Suprapubic skin (tissue), 4 donors: ENCODE data around the gene PLXNA2. TPM values are rescaled to one million over a fixed set of nuclear protein-coding genes. Genes with fewer than 3 reads are reported as not detected.

ENCODE experiments used
- DNase-seq, 2 donors: peaks; one replicate each; pipeline ENCODE4 v3.0.0-alpha.2; 2019; ENCODE audit warnings: low spot score in 2 of 2
- H3K27ac ChIP-seq: fragments of 200-600 bp; sonication (generic); one replicate; pipeline ENCODE4 v1.5.1; 2019
- H3K27me3 ChIP-seq: fragments of 200-600 bp; sonication (generic); one replicate; pipeline ENCODE4 v1.5.1; 2019
- H3K36me3 ChIP-seq: fragments of 200-600 bp; sonication (generic); one replicate; pipeline ENCODE4 v1.5.1; 2019
- H3K4me1 ChIP-seq: fragments of 200-600 bp; sonication (generic); one replicate; pipeline ENCODE4 v1.5.1; 2019
- H3K4me3 ChIP-seq: fragments of 200-600 bp; sonication (generic); one replicate; pipeline ENCODE4 v1.5.1; 2019; ENCODE audit warnings: mild to moderate bottlenecking
- H3K9me3 ChIP-seq: fragments of 200-600 bp; sonication (generic); one replicate; pipeline ENCODE4 v1.5.1; 2019
- EP300 ChIP-seq: sonication (generic); formaldehyde crosslinking; IDR thresholded peaks from one replicate; pipeline ENCODE4 v1.6.1; 2017; ENCODE audit warnings: antibody characterized with exemption
- POLR2A ChIP-seq, 2 donors: fragments of 450-650 bp; IDR thresholded peaks; one replicate each; pipeline ENCODE4 v1.6.1; 2017; ENCODE audit warnings: antibody characterized with exemption in 2 of 2, mild to moderate bottlenecking in 2 of 2, moderate library complexity in 2 of 2
- POLR2AphosphoS5 ChIP-seq, 3 donors: sonication (generic); formaldehyde crosslinking; IDR thresholded peaks; one replicate each; pipeline ENCODE4 v1.6.1; 2017; ENCODE audit warnings: antibody characterized with exemption in 3 of 3
- WGBS: methylation state at CpG from one replicate; pipeline ENCODE4 v1.1.5; 2018; 5-methylcytosine and 5-hydroxymethylcytosine counted together
- total RNA-seq, 4 donors: library from RNA; depleted of rRNA; stranded (reverse); fragments of >200 nt; gene quantifications; one replicate each; pipeline ENCODE4 v1.1.0, GENCODE V29; 2016
- TF ChIP-seq, protein P1 (sequence below), 2 donors: fragments of 200-600 bp in 1 of 2; fragments of 450-650 bp in 1 of 2; sonication (generic) in 1 of 2; IDR thresholded peaks; one replicate each; pipeline ENCODE4 v1.5.1; 2016 to 2019; ENCODE audit warnings: antibody characterized with exemption in 2 of 2, mild to moderate bottlenecking in 1 of 2, moderate library complexity in 1 of 2

PLXNA2 gene
- total RNA-seq, 4 donors from 2014 or later = 35.3 to 53.9 (median 45.7) TPM

DNA sequence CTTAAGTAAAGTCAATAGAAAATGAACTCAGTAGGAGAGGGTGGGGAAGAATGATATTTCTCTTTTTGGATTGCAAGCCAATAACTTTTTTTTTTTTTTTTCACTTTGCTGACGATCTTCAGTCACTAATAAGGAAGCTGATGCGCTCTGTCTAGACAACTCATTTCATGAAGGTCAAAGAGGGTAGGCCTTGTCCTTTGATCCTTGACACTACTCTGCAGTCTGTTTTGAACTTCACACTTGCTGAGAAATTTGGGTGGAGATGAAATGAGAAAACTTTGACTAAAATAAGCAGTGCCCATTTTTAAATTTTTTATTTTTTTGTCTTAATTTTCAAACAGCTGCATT is 20.9 kb upstream of the PLXNA2 start:
- no peak for DNase-seq
- whole genome bisulfite sequencing = 54% methylated on average over 2 of the region's 2 CpGs
- no peak overlapping the region for H3K4me3 ChIP-seq
- peak overlapping the region; percentile 66 for H3K27ac ChIP-seq
- H3K36me3 ChIP-seq = no peaks in the 10 kb centered on the region
- H3K9me3 ChIP-seq = no peaks in the 10 kb centered on the region
- TF ChIP-seq EP300 (no peak), POLR2A (IDR thresholded peaks at IDR 0.05) (no peak), POLR2AphosphoS5 (IDR thresholded peaks at IDR 0.05) (no peak)
- TF ChIP-seq, protein P1, sequence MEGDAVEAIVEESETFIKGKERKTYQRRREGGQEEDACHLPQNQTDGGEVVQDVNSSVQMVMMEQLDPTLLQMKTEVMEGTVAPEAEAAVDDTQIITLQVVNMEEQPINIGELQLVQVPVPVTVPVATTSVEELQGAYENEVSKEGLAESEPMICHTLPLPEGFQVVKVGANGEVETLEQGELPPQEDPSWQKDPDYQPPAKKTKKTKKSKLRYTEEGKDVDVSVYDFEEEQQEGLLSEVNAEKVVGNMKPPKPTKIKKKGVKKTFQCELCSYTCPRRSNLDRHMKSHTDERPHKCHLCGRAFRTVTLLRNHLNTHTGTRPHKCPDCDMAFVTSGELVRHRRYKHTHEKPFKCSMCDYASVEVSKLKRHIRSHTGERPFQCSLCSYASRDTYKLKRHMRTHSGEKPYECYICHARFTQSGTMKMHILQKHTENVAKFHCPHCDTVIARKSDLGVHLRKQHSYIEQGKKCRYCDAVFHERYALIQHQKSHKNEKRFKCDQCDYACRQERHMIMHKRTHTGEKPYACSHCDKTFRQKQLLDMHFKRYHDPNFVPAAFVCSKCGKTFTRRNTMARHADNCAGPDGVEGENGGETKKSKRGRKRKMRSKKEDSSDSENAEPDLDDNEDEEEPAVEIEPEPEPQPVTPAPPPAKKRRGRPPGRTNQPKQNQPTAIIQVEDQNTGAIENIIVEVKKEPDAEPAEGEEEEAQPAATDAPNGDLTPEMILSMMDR (IDR thresholded peaks at IDR 0.05) = no peak
- peaks cover 17% of the 10 kb centered on the region for H3K4me1 ChIP-seq
- H3K27me3 ChIP-seq = peaks cover 20% of the 10 kb centered on the region

DNA sequence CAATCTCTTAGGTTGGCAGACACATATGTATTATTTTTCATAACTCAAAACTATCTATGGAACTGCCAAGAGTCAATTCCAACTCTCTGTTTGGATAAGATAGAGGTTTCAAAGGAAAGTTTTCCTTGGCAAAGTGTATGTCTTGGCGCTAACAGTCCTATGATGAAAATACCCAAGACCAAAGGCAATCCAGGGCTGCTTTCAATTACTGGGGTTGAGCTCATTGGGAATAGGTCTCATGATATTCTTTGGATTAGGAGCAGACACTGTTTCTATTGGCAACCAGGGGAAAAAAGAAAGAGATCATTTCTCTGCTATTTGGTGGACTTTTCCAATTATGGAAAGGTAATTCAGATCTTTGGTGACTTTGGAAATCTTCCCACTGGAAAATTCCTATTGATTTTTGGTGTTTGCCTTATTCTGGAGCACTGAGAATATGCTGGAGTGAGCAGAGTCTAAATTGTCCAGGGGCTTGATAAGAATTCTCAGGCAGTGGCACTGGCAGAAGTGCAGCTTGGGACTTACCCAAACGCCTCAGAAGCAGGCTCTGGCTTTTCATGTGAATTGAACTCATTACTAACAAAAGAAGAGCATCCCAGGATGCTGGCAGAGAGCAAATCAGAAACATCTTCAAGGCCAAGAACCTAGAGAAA is 20.4 kb upstream of the PLXNA2 start:
- no peak for DNase-seq
- 43% methylated on average over 2 of the region's 2 CpGs for WGBS
- no peak overlapping the region for H3K4me3 ChIP-seq
- TF ChIP-seq EP300 (no peak), POLR2AphosphoS5 (IDR thresholded peaks at IDR 0.05) (no peak), POLR2A (IDR thresholded peaks at IDR 0.05) (no peak)
- TF ChIP-seq, protein P1 (IDR thresholded peaks at IDR 0.05) = no peak
- peak overlapping the region; percentile 66 for H3K27ac ChIP-seq
- H3K9me3 ChIP-seq = no peaks in the 10 kb centered on the region
- no peaks in the 10 kb centered on the region for H3K36me3 ChIP-seq
- peaks cover 17% of the 10 kb centered on the region for H3K4me1 ChIP-seq
- peaks cover 16% of the 10 kb centered on the region for H3K27me3 ChIP-seq

DNA sequence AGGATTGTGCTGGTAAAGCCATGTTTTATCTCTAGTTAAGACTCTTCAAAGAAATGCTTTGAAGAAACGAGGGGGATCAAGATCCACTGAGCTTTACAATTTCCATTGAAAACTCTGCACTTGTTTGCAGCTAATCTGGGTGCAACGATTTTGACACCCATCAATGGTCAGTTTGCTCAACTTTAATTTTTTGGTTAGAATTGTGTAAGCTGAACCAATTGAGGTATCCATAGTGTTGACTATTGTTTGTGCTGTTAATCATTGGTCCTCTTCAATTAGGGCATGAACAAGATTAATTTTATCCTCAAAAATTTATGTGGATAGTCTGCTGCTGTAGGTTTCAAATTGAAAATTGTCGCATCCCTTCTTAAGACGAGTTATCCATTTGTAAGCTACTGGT is 17.7 kb upstream of the PLXNA2 start:
- H3K27me3 ChIP-seq = peaks cover 3% of the 10 kb centered on the region
- DNase-seq = no peak
- no peak overlapping the region for H3K27ac ChIP-seq
- no peaks in the 10 kb centered on the region for H3K36me3 ChIP-seq
- H3K9me3 ChIP-seq = no peaks in the 10 kb centered on the region
- 87% methylated on average over 4 of the region's 4 CpGs for WGBS
- H3K4me1 ChIP-seq = peaks cover 10% of the 10 kb centered on the region
- TF ChIP-seq, protein P1 (IDR thresholded peaks at IDR 0.05) = no peak
- TF ChIP-seq POLR2AphosphoS5 (IDR thresholded peaks at IDR 0.05) = no peak
- TF ChIP-seq EP300 = no peak
- no peak for TF ChIP-seq POLR2A (IDR thresholded peaks at IDR 0.05)
- H3K4me3 ChIP-seq = no peak overlapping the region

DNA sequence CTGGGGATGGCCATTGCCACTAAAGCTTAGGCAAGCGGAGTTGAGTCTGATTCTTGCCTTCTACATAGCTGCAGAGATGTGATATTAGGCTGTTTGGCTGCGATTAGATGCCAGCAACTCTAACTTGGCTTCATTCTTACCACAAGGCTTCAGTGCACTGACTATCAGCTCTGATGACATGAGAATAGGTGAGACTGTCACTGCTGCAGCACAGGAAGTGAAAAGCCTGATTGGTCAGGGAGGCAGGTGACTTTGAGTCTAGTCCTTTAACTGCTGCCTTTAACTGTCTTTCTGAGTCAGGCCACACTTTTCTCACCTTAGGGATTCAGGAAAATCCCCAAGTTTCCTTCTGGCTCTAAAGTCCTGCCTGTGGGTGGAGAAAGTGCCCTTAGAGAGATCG is 14.1 kb upstream of the PLXNA2 start:
- Histone ChIP-seq H3K4me1 (no peaks in the 10 kb centered on the region), H3K27ac (no peak overlapping the region), H3K27me3 (no peaks in the 10 kb centered on the region), H3K9me3 (no peaks in the 10 kb centered on the region), H3K36me3 (no peaks in the 10 kb centered on the region), H3K4me3 (no peak overlapping the region)
- DNase-seq = no peak
- TF ChIP-seq POLR2AphosphoS5 (IDR thresholded peaks at IDR 0.05) (no peak), EP300 (no peak), POLR2A (IDR thresholded peaks at IDR 0.05) (no peak)
- TF ChIP-seq, protein P1 (IDR thresholded peaks at IDR 0.05) = no peak
- 80% methylated on average over 3 of the region's 3 CpGs for WGBS

DNA sequence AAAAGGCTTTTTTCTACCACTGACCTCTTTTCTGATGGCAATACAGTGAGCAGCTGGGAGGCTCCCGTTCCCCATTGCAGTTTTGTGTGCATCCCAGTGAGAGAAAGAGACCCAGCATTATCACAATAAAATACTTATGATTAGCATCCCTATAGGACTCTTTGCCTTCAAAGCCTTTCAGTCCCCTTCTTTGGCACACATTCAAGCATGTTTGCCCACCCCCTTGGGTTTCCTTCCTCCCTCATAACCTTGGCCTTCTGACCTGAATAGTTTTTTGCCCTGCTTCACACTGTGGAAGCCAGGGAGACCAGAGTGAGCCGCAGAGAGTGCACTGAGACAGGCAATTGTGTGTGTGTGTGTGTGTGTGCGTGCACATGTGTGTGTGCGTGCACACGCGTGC is 13.2 kb upstream of the PLXNA2 start:
- peaks cover 3% of the 10 kb centered on the region for H3K4me1 ChIP-seq
- 76% methylated on average over 6 of the region's 6 CpGs for WGBS

More for the DNA sequence above, 13.2 kb upstream of the PLXNA2 start:
- Histone ChIP-seq H3K27me3 (no peaks in the 10 kb centered on the region), H3K9me3 (no peaks in the 10 kb centered on the region), H3K4me3 (no peak overlapping the region), H3K36me3 (no peaks in the 10 kb centered on the region), H3K27ac (no peak overlapping the region)
- TF ChIP-seq, protein P1 (IDR thresholded peaks at IDR 0.05) = no peak
- TF ChIP-seq POLR2AphosphoS5 (IDR thresholded peaks at IDR 0.05) (no peak), POLR2A (IDR thresholded peaks at IDR 0.05) (no peak), EP300 (no peak)
- no peak for DNase-seq
